Measurements from ENCODE around the gene EPN2.

EPN2 gene

GRCh38 chr17:19296786-19297778, 59.9 kb downstream of the EPN2 start:
- DNase-seq, result no peak

GRCh38 chr17:19298569-19299213, 61.5 kb downstream of the EPN2 start:
- DNase-seq, result peak; percentile 2

GRCh38 chr17:19299214-19299747, 62.1 kb downstream of the EPN2 start:
- DNase-seq, result no peak

- DNase-seq, result no peak
Measured at GRCh38 chr17:19299866-19300265, 62.7 kb downstream of the EPN2 start.

- DNase-seq, result no peak
Measured at GRCh38 chr17:19301274-19301951, 64.2 kb downstream of the EPN2 start.

- no peak for DNase-seq
Measured at GRCh38 chr17:19301973-19302372, 64.8 kb downstream of the EPN2 start.

- DNase-seq, result no peak
Measured at GRCh38 chr17:19302791-19303331, 65.7 kb downstream of the EPN2 start.

GRCh38 chr17:19303367-19303776, 66.2 kb downstream of the EPN2 start:
- DNase-seq, result no peak

- no peak for DNase-seq
Measured at GRCh38 chr17:19304209-19304608, 67.0 kb downstream of the EPN2 start.

GRCh38 chr17:19304751-19305150, 67.6 kb downstream of the EPN2 start:
- DNase-seq, result no peak

GRCh38 chr17:19305256-19305655, 68.1 kb downstream of the EPN2 start:
- no peak for DNase-seq

- no peak for DNase-seq
Measured at GRCh38 chr17:19305761-19306159, 68.6 kb downstream of the EPN2 start.

GRCh38 chr17:19306160-19307111, 69.3 kb downstream of the EPN2 start:
- no peak for DNase-seq

GRCh38 chr17:19307521-19307920, 70.4 kb downstream of the EPN2 start:
- no peak for DNase-seq

GRCh38 chr17:19308398-19308797, 71.2 kb downstream of the EPN2 start:
- DNase-seq, result no peak

- peak; percentile 28 for DNase-seq
Measured at GRCh38 chr17:19309701-19310100, 72.5 kb downstream of the EPN2 start.

GRCh38 chr17:19310151-19310550, 73.0 kb downstream of the EPN2 start:
- DNase-seq, result no peak

- no peak for DNase-seq
Measured at GRCh38 chr17:19311016-19311415, 73.8 kb downstream of the EPN2 start.

GRCh38 chr17:19311421-19312215, 74.5 kb downstream of the EPN2 start:
- DNase-seq, result no peak

- DNase-seq, result no peak
Measured at GRCh38 chr17:19312406-19312805, 75.2 kb downstream of the EPN2 start.
